GM21447 (cell line): ENCODE measurements around the gene HPD.
"Not testable (repeated sequence)": the region's sequence is repeated elsewhere in the genome, so short reads cannot be mapped to it uniquely, and the experiment has no call there.

Source experiments
- ATAC-seq: cut with Tn5 transposase; IDR thresholded peaks from one replicate; pipeline ENCODE4 v1.9.1; 2021; ENCODE audit not compliant: unreplicated experiment

HPD gene

GRCh38 chr12:121800694-121801594 is 57.7 kb downstream of the HPD start:
- no peak for ATAC-seq

GRCh38 chr12:121799842-121800693 is 58.6 kb downstream of the HPD start:
- ATAC-seq, result no peak

- no peak for ATAC-seq
Observed at GRCh38 chr12:121799156-121799841, 59.4 kb downstream of the HPD start.

- no peak for ATAC-seq
Observed at GRCh38 chr12:121798787-121799155, 59.9 kb downstream of the HPD start.

GRCh38 chr12:121797937-121798786 is 60.5 kb downstream of the HPD start:
- no peak for ATAC-seq

GRCh38 chr12:121796855-121797751 is 61.6 kb downstream of the HPD start:
- ATAC-seq, result no peak

- no peak for ATAC-seq
Observed at GRCh38 chr12:121795034-121795968, 63.4 kb downstream of the HPD start.

GRCh38 chr12:121794534-121795033 is 64.1 kb downstream of the HPD start:
- no peak for ATAC-seq

- peak; percentile 35 for ATAC-seq
Observed at GRCh38 chr12:121793838-121794533, 64.7 kb downstream of the HPD start.

- ATAC-seq, result peak; percentile 10
Observed at GRCh38 chr12:121793440-121793837, 65.2 kb downstream of the HPD start, which contains the start of gene RHOF. RHOF (minus strand) TSS chr12:121793688; CDS start chr12:121793633, 55 bp downstream.

GRCh38 chr12:121792607-121793439 is 65.8 kb downstream of the HPD start:
- no peak for ATAC-seq

- no peak for ATAC-seq
Observed at GRCh38 chr12:121791671-121792551, 66.7 kb downstream of the HPD start.

- not testable (repeated sequence) for ATAC-seq
Observed at GRCh38 chr12:121790785-121791184, 67.9 kb downstream of the HPD start.

- peak; percentile 44 for ATAC-seq
Observed at GRCh38 chr12:121789800-121790728, 68.6 kb downstream of the HPD start.
